Gastroesophageal sphincter (tissue), 4 donors: ENCODE data around the gene MPG. TPM values are rescaled to one million over a fixed set of nuclear protein-coding genes. Genes with fewer than 3 reads are reported as not detected.

ENCODE experiments used
- ATAC-seq: fragments of 150-250 bp; one replicate; pipeline ENCODE4 v1.9.1; 2016; ENCODE audit warnings: mild to moderate bottlenecking, moderate library complexity
- H3K27ac ChIP-seq, 4 donors: fragments of 200-600 bp; sonication (generic) in 3 of 4; 1 replicate in 3 of 4; 2 replicates in 1 of 4; pipeline ENCODE4 v1.5.1; 2016 to 2019
- H3K27me3 ChIP-seq: fragments of 200-600 bp; sonication (generic); one replicate; pipeline ENCODE4 v1.5.1; 2019
- H3K36me3 ChIP-seq, 2 donors: fragments of 200-600 bp; sonication (generic); one replicate each; pipeline ENCODE4 v1.5.1; 2019; ENCODE audit warnings: control low read depth in 1 of 2
- H3K4me1 ChIP-seq, 3 donors: fragments of 200-600 bp; sonication (generic); 1 replicate in 2 of 3; 2 replicates in 1 of 3; pipeline ENCODE4 v1.5.1; 2016 to 2019; ENCODE audit warnings: control low read depth in 2 of 3
- H3K4me3 ChIP-seq, 2 donors: fragments of 200-600 bp; sonication (generic); one replicate each; pipeline ENCODE4 v1.5.1; 2019; ENCODE audit warnings: mild to moderate bottlenecking in 1 of 2, moderate library complexity in 1 of 2
- H3K9me3 ChIP-seq, 3 donors: fragments of 200-600 bp; sonication (generic); one replicate each; pipeline ENCODE4 v1.5.1; 2017 to 2019; ENCODE audit warnings: control low read depth in 2 of 3
- CTCF ChIP-seq, 4 experiments: fragments of 200-600 bp in 2 of 4; fragments of 450-650 bp in 2 of 4; sonication (generic) in 1 of 4; IDR thresholded peaks; one replicate each; pipeline ENCODE4 v1.5.1; 2017 to 2019; ENCODE audit warnings: antibody characterized with exemption in 4 of 4, mild to moderate bottlenecking in 2 of 4, moderate library complexity in 2 of 4
- EP300 ChIP-seq: sonication (generic); formaldehyde crosslinking; IDR thresholded peaks from one replicate; pipeline ENCODE4 v1.6.1; 2017; ENCODE audit warnings: antibody characterized with exemption, mild to moderate bottlenecking
- POLR2A ChIP-seq, 2 donors: fragments of 450-650 bp; IDR thresholded peaks; one replicate each; pipeline ENCODE4 v1.6.1; 2017; ENCODE audit warnings: antibody characterized with exemption in 2 of 2, mild to moderate bottlenecking in 2 of 2, moderate library complexity in 1 of 2
- POLR2AphosphoS5 ChIP-seq: sonication (generic); formaldehyde crosslinking; IDR thresholded peaks from one replicate; pipeline ENCODE4 v1.6.1; 2017; ENCODE audit warnings: antibody characterized with exemption
- WGBS, 2 donors: methylation state at CpG; one replicate each; pipeline ENCODE4 v1.1.5; 2018; ENCODE audit warnings: low coverage in 1 of 2; 5-methylcytosine and 5-hydroxymethylcytosine counted together
- total RNA-seq, 4 donors: library from RNA; depleted of rRNA; stranded (reverse); fragments of >200 nt; gene quantifications; one replicate each; pipeline ENCODE4 v1.1.0, GENCODE V29; 2016

Gene MPG
- total RNA-seq, 4 donors from 2014 or later, result 57.4 to 114 (median 92.4) TPM

- Histone ChIP-seq H3K27me3 (no peaks in the 10 kb centered on the region), H3K27ac (no peak overlapping the region), H3K9me3 (no peaks in the 10 kb centered on the region), H3K4me3 (no peak overlapping the region), H3K36me3 (peaks cover 0 to 56% of the 10 kb centered on the region in 2 donors), H3K4me1 (peaks cover 0 to 31% (median 0%) of the 10 kb centered on the region in 3 donors)
- TF ChIP-seq POLR2A (IDR thresholded peaks at IDR 0.05), result no peak
- TF ChIP-seq CTCF (IDR thresholded peaks at IDR 0.05), result no peak
- no peak for TF ChIP-seq POLR2AphosphoS5
- no peak for TF ChIP-seq EP300
- WGBS, 2 donors, result 72 to 87% methylated on average over 5 of the region's 5 CpGs
- no peak for ATAC-seq
Measured at GRCh38 chr16:94918-95265, 16.9 kb downstream of the MPG start.

GRCh38 chr16:96935-97381, 18.9 kb downstream of the MPG start:
- Histone ChIP-seq H3K9me3 (no peaks in the 10 kb centered on the region), H3K4me1 (peaks cover 0 to 33% (median 0%) of the 10 kb centered on the region in 3 donors), H3K4me3 (no peak overlapping the region), H3K27me3 (no peaks in the 10 kb centered on the region), H3K27ac (no peak overlapping the region), H3K36me3 (peaks cover 0 to 51% of the 10 kb centered on the region in 2 donors)
- ATAC-seq, result peak; percentile 87
- WGBS, 2 donors, result 21% methylated on average over 5 of the region's 11 CpGs; no CpG with 5 or more reads in 1 of the 2 donors
- TF ChIP-seq POLR2AphosphoS5, result peak; percentile 38
- TF ChIP-seq CTCF (IDR thresholded peaks at IDR 0.05), result peak in 3 of 4 experiments; percentile 99 to 100 (median 100)
- TF ChIP-seq EP300, result no peak
- no peak for TF ChIP-seq POLR2A (IDR thresholded peaks at IDR 0.05)

- H3K4me1 ChIP-seq, result peaks cover 0 to 39% (median 0%) of the 10 kb centered on the region in 3 donors
- no peaks in the 10 kb centered on the region for H3K9me3 ChIP-seq
- no peak for TF ChIP-seq POLR2AphosphoS5
- no peak for TF ChIP-seq POLR2A (IDR thresholded peaks at IDR 0.05)
- no peak for TF ChIP-seq CTCF (IDR thresholded peaks at IDR 0.05)
- no peak for TF ChIP-seq EP300
- H3K4me3 ChIP-seq, result no peak overlapping the region
- ATAC-seq, result no peak
- H3K27ac ChIP-seq, result no peak overlapping the region
- no peaks in the 10 kb centered on the region for H3K27me3 ChIP-seq
- peaks cover 0 to 43% of the 10 kb centered on the region in 2 donors for H3K36me3 ChIP-seq
- no CpG with 5 or more reads among the region's 8 CpGs for WGBS, 2 donors
Measured at GRCh38 chr16:97822-98221, 19.8 kb downstream of the MPG start.

- ATAC-seq, result no peak
- Histone ChIP-seq H3K9me3 (no peaks in the 10 kb centered on the region), H3K36me3 (peaks cover 0 to 52% of the 10 kb centered on the region in 2 donors), H3K27me3 (no peaks in the 10 kb centered on the region), H3K27ac (peak overlapping the region in 3 of 4 donors; percentile 37 to 75 (median 68)), H3K4me1 (peaks cover 0 to 37% (median 0%) of the 10 kb centered on the region in 3 donors), H3K4me3 (no peak overlapping the region)
- 60 to 76% methylated on average over 2 to 4 of the region's 5 CpGs for WGBS, 2 donors
- TF ChIP-seq POLR2A (IDR thresholded peaks at IDR 0.05), result no peak
- no peak for TF ChIP-seq EP300
- no peak for TF ChIP-seq CTCF (IDR thresholded peaks at IDR 0.05)
- TF ChIP-seq POLR2AphosphoS5, result no peak
Measured at GRCh38 chr16:100989-101388, 23.0 kb downstream of the MPG start.

- Histone ChIP-seq H3K36me3 (peaks cover 0 to 55% of the 10 kb centered on the region in 2 donors), H3K27ac (peak overlapping the region in 3 of 4 donors; percentile 68 to 75 (median 74)), H3K4me3 (no peak overlapping the region), H3K4me1 (peaks cover 0 to 35% (median 0%) of the 10 kb centered on the region in 3 donors), H3K27me3 (no peaks in the 10 kb centered on the region), H3K9me3 (no peaks in the 10 kb centered on the region)
- 55 to 100% methylated on average over 2 to 5 of the region's 6 CpGs for WGBS, 2 donors
- ATAC-seq, result no peak
- TF ChIP-seq CTCF (IDR thresholded peaks at IDR 0.05), result no peak
- no peak for TF ChIP-seq POLR2AphosphoS5
- no peak for TF ChIP-seq EP300
- TF ChIP-seq POLR2A (IDR thresholded peaks at IDR 0.05), result no peak
Measured at GRCh38 chr16:101586-101985, 23.6 kb downstream of the MPG start.
